HG03354 (cell line): Measurements from ENCODE around the gene SF1.
"Not testable (repeated sequence)": the region's sequence is repeated elsewhere in the genome, so short reads cannot be mapped to it uniquely, and the experiment has no call there.

Experiments
- ATAC-seq: cut with Tn5 transposase; IDR thresholded peaks from one replicate; pipeline ENCODE4 v1.9.1; 2021; ENCODE audit warnings: mild to moderate bottlenecking; ENCODE audit not compliant: unreplicated experiment, poor library complexity, severe bottlenecking

The SF1 gene, protein sequence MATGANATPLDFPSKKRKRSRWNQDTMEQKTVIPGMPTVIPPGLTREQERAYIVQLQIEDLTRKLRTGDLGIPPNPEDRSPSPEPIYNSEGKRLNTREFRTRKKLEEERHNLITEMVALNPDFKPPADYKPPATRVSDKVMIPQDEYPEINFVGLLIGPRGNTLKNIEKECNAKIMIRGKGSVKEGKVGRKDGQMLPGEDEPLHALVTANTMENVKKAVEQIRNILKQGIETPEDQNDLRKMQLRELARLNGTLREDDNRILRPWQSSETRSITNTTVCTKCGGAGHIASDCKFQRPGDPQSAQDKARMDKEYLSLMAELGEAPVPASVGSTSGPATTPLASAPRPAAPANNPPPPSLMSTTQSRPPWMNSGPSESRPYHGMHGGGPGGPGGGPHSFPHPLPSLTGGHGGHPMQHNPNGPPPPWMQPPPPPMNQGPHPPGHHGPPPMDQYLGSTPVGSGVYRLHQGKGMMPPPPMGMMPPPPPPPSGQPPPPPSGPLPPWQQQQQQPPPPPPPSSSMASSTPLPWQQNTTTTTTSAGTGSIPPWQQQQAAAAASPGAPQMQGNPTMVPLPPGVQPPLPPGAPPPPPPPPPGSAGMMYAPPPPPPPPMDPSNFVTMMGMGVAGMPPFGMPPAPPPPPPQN

GRCh38 chr11:64778473-64779298 is at the start of gene SF1:
TSS of gene SF1 (minus strand) at chr11:64778542. CDS start at chr11:64778392, 150 bp downstream.
- ATAC-seq, result peak; percentile 81

- ATAC-seq, result no peak
Observed at GRCh38 chr11:64827451-64827839, 49.1 kb upstream of the SF1 start.

- no peak for ATAC-seq
Observed at GRCh38 chr11:64826578-64827450, 48.5 kb upstream of the SF1 start.

DNA sequence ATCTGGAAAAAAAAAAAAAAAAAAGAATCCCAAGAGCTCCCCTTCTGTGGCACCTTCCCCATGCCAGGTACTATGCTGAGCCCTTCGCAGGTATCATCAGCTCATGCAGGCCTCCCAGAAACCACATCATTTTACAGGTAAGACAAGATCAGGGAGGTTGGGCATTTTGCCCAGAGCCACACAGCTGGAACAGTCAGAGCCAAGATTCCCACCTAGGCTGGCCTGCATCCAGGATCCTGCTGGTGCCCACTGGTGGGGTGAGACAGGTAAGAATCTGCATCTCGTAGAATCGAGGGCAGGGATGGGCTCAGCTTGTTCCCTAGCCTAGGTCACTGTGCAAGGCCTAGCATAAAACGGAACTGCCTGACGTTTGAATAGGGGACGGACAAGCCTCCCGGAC is 47.7 kb upstream of the SF1 start:
- no peak for ATAC-seq

DNA sequence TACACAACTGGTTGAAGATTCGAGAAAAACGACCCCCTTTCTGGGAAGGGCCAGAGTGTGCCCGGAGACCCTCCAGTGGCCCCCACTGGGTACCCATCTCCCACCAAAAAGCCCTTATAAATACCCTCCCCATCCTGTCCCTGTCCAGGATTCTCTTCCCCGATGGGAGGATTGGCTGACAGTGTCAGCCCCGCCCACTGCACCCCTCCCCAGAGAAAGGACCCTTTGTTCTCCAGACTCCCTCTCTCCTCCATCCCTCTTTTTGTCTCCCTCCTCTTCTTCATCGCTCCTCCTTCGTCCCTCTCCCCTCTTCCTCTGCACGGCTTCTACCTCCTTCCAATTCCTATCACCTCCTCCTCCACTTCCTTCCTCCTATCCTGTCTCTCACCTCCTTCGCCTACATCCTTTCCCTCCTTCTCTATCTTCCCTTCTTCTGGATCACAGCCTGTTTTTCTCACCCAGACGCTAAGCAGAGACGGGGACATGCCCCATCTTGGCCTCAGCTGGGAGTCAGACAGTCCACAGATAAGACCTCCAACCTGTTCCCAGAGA is 45.3 kb upstream of the SF1 start:
- no peak for ATAC-seq

- ATAC-seq, result no peak
Observed at GRCh38 chr11:64817476-64817875, 39.1 kb upstream of the SF1 start.

DNA sequence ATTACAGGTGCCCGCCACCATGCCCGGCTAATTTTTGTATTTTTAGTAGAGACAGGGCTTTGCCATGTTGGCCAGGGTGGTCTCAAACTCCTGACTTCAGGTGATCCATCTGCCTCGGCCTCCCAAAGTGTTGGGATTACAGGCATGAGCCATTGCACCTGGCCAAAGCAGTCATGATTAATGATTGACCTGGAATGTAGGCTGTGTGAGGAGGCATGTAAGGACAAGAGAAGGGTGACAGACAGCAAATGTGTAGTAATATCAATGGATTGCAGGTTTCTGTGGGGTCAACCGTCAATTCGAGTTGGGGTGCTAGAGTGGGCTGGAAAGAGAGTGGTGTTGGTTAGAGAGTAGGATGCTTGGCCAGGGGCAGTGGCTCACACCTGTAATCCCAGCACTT is 37.1 kb upstream of the SF1 start:
- not testable (repeated sequence) for ATAC-seq

GRCh38 chr11:64814712-64815187 is 36.4 kb upstream of the SF1 start:
- peak; percentile 61 for ATAC-seq

- no peak for ATAC-seq
Observed at GRCh38 chr11:64813826-64814225, 35.5 kb upstream of the SF1 start.

GRCh38 chr11:64810891-64811272 is 32.5 kb upstream of the SF1 start:
- ATAC-seq, result peak; percentile 18

GRCh38 chr11:64810271-64810890 is 32.0 kb upstream of the SF1 start, which contains the start of gene MEN1:
TSS of gene MEN1 (minus strand) at chr11:64810551. CDS start at chr11:64810109, 442 bp downstream.
- ATAC-seq, result peak; percentile 57

DNA sequence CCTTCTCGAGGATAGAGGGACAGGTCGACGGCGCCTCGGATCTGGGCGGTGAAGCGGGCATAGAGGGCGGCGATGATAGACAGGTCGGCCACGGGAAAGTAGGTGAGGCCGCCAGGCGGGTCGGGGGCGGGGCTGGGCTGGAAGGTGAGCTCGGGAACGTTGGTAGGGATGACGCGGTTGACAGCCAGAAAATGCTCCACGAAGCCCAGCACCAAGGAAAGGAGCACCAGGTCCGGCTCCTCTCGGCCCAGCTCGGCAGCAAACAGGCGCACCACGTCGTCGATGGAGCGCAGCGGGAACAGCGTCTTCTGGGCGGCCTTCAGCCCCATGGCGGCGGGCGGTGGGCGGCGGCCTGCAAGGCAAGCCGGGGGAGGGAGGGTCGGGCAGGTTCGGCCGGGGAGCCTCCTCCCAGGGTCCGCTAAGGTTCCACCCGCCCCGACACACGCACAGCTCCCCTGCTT is 31.5 kb upstream of the SF1 start:
- no peak for ATAC-seq

DNA sequence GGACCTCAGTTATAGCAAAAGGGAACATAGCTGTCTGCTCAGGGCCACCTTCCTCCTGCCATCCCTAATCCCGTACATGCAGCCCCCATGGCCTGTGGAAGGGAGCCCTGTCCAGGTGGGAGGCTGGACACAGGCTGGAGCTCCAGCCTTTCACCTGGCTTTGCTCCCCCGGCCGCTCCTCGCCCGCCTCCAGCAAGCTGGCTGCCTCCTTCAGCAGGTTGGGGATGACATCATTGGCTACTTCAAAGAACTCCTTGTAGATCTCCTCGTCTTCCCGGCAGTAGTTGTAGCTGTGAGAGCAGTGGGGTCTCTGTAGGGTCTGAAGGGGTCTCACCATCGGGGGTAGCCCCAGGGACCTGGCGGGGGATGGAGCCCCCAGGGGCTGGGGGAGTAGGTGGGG is 27.1 kb upstream of the SF1 start:
- no peak for ATAC-seq

GRCh38 chr11:64804346-64805210 is 26.2 kb upstream of the SF1 start:
- ATAC-seq, result no peak

DNA sequence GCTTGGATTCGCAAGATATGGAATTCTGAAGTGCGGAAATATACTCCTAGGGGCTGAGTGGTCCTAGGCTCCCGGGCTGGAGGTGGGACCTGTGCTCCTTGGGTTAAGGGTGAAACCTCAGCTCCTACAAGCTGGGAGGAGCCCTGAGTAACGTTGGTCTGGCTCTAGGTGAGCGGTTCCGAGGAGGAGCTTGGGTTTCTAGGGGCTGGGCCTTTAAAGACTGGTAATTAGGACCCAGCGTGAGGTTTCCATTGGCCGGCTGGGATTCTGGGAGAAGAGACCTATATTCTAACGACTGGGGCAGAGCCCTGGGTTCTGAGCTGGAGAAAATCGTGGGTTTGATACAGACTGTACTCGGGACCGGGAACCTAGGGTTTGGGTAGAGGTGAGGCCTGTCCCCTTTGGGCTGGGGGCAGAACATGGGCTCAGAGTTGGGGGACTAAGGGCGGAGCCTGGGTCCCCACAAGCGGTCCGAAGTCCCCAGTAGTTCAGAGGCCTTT is 25.6 kb upstream of the SF1 start:
- ATAC-seq, result no peak

- ATAC-seq, result peak; percentile 66
Observed at GRCh38 chr11:64803158-64803845, 25.0 kb upstream of the SF1 start, which contains the start of gene MAP4K2. TSS of gene MAP4K2 (minus strand) at chr11:64803214. CDS start at chr11:64803149, 65 bp downstream.
